Measurements from ENCODE around the gene EXO5.
"Not testable (repeated sequence)": the region's sequence is repeated elsewhere in the genome, so short reads cannot be mapped to it uniquely, and the experiment has no call there.

Gene EXO5, protein sequence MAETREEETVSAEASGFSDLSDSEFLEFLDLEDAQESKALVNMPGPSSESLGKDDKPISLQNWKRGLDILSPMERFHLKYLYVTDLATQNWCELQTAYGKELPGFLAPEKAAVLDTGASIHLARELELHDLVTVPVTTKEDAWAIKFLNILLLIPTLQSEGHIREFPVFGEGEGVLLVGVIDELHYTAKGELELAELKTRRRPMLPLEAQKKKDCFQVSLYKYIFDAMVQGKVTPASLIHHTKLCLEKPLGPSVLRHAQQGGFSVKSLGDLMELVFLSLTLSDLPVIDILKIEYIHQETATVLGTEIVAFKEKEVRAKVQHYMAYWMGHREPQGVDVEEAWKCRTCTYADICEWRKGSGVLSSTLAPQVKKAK

DNA sequence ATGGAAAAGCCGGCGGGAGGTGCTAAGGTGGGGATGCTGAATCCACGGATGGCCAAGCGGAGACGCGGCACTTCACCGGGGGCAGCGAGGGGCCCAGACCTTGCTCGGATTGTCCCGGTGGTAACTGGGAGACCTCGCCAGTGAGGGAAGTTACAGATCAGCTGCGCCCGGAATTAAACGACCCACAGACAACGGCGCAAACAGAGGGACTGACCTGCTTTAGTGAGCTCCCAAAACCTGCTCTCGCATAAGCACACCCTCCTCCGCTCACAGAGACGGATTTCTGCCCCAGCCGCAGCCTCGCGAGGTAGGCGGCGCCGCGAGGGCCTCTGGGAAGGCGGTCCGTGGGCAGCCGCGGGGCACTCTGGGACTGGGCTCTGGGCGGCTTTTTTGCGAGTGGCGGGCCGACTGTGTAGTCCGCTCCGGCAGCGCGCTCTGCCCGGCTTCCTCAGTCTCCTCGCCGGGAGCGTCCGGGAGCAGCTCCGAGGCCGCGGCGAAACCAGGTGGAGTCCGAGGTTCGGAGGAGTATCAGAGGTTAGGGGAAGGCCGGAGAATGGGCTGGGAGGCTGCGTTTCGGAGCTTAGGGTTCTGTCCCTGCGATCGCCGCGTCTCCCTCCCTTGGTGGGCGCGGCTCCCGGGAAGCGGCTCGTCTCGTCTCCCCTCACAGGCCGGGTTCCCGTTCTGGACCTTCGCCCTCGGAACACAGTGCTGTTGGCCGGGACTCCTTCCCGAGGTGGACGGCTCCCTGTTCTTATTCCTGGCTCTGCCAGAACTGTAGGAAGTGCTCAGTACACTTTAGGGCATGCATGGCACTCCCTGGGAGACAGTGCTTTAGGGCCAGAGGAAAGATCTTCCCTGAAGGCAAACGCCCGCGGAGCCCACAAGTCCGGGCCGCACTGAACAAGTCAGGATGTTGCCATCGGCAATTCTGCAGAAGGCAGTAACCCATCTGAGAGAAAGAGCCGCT, at the start of gene EXO5:
Gene EXO5, plus strand, starts transcription at position 393 of the 967 bp plus-strand sequence. CDS start 5,778 bp downstream, outside the sequence.
- DNase-seq: peak; percentile 72 to 81

DNA sequence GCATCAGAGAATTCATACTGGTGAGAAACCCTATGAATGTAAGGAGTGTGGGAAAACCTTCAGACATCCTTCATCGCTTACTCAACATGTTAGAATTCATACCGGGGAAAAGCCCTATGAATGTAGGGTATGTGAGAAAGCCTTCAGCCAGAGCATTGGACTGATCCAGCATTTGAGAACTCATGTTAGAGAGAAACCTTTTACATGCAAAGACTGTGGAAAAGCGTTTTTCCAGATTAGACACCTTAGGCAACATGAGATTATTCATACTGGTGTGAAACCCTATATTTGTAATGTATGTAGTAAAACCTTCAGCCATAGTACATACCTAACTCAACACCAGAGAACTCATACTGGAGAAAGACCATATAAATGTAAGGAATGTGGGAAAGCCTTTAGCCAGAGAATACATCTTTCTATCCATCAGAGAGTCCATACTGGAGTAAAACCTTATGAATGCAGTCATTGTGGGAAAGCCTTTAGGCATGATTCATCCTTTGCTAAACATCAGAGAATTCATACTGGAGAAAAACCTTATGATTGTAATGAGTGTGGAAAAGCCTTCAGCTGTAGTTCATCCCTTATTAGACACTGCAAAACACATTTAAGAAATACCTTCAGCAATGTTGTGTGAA, 45.5 kb upstream of the EXO5 start:
- DNase-seq: no peak

DNA sequence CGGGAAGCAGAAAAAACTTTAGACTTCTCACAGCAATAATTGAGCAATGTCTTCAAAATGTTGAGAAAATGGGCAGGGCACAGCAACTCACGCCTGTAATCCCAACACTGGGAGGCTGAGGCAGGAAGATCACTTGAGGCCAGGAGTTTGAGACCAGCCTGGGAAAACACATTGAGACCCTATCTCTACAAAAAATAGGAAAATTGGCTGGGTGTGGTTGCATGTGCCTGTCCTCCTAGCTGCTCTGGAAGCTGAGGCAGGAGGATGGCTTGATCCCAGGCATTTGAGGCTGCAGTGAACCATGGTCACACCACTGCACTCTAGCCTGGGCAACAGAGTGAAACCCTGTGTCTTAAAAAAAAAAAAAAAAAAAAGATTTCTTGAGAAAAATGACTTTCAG, 39.2 kb upstream of the EXO5 start:
- no peak for DNase-seq

DNA sequence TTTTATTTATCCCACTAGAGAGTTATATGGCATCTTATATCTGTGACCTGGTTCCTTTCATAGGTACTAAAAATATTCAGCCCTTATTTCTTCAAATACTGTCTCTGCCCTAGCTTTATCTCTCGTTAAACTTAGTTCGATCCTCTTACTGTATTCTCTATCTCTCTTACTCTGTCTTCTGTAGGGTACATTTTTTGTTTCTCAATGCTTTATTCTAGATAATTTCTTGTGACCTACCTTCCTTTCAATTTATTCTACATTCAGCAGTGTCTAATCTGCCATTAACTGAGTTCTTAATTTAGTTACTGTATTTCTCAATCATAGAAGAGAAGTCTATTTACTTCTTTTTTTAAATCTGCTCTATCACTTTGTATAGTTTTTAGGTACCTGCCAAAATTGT, 33.3 kb upstream of the EXO5 start:
- no peak for DNase-seq

DNA sequence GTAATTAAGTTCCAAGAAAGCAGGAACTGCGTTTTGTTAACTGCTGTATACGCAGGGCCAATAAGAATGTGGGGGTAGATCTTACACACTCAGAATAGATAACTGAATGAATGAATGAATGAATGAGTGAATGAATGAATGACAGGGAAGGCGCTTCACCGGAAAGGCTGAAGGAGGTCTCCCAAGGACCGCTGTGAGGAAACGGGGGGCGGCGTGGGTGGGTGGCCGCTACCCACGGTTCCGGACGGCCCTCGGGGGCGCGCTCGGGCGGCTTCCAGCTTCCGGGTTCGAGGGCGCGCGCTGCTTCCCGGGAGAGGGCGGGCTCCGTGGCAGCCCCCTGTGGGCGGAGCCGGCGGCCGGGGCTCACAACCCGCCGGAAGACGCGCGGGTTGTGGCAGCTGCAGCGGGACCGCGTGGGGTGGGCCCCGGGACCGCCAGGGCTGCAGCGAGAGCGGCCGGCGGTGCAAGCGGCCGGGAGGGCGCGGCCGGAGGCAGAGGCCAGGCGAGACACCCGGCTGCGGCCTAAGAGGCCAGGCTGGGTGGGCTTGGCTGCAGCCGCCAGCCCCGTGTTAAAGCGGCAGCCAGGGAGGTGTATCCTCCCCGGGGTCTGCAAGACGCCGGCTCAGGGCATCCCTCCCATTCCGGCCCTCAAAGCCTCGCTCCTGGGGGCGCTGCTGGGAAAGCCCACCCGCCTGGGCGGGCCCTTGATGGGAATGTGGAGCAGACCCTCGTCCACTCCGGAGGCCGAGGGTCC, 31.5 kb upstream of the EXO5 start, which contains the start of gene ZFP69:
Gene ZFP69, plus strand, starts transcription at position 367 of the 754 bp plus-strand sequence. CDS start 2,072 bp downstream, outside the sequence.
- no peak for DNase-seq

DNA sequence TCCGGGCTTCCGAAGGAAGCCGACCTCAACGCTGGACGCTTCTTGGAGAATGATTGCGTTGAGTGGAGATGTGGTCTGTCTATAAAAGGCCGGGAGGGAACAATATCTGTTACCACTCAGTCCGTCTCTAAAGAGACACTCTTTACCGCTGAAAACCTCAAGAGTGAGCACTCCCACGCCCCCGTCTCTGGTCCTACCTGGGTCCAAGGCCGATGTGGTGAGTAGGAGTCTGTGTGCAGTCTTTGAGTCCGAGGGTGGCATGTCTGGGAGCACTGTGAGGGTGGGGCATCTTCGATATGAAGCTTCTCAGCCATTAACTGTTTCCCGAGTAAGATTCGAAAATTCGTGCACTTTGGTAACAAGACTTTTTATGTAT, 30.9 kb upstream of the EXO5 start:
- DNase-seq: no peak

DNA sequence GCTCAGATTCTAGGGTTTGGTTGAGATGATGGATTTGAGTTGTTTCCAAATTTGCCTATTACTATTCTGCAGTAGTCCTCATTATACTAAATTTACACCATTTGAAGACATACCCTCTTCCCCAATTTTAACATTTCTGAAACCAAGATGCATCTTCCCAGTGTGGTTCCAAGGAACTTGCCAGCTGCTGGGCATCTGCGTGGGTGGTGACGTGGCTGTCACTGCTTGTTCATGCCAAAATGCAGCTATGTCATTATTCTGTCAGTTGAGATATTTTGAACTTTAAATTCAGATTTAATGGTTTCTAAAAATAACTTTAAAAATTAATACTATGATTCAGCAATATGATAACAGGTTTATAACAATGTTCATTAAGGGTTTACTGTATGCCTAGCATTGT, 30.3 kb upstream of the EXO5 start:
- DNase-seq: no peak

DNA sequence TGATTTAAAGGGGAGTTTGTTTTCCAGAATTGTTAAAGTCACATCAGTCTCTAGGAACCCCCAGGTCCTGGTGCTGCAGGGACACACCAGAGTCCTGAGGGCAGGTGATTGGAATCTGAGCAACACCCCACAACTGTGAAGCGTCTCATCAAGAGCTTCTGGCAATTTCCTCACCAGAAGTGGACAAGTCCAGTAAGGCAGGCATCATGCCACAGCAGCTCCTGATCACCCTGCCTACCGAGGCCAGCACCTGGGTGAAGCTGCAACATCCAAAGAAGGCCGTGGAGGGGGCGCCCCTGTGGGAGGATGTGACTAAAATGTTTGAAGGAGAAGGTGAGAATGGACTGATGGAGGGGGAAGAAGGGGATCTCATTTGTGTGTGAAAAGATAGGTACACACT, 29.4 kb upstream of the EXO5 start:
- no peak for DNase-seq

DNA sequence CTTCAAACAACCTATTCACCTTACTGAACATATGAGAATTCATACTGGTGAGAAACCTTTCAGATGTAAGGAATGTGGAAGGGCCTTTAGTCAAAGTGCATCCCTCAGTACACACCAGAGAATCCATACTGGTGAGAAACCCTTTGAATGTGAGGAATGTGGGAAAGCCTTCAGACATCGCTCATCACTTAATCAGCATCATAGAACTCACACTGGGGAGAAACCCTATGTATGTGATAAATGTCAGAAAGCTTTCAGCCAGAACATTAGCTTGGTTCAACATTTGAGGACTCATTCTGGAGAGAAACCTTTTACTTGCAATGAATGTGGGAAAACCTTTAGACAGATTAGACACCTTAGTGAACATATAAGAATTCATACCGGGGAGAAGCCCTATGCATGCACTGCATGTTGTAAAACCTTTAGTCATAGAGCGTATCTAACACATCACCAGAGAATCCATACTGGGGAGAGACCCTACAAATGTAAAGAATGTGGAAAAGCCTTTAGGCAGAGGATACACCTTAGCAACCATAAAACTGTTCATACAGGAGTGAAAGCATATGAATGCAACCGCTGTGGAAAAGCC, 13.2 kb upstream of the EXO5 start:
- DNase-seq: no peak

DNA sequence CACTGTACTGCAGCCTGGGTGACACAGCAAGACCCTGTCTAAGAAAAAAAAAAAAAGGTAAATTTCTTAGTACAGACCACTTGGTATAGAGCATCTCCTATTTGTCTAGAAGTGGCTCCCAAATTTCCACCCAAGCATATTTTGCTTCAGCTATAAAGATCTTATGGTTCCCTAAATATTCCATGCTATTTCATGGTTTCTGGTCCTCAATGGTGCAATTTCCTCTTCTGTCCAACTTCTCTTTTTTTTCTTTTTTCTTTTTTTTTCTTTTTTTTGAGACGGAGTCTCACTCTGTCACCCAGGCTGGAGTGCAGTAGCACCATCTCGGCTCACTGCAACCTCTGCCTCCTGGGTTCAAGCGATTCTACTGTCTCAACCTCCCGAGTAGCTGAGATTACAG, 5.9 kb upstream of the EXO5 start:
- not testable (repeated sequence) for DNase-seq

DNA sequence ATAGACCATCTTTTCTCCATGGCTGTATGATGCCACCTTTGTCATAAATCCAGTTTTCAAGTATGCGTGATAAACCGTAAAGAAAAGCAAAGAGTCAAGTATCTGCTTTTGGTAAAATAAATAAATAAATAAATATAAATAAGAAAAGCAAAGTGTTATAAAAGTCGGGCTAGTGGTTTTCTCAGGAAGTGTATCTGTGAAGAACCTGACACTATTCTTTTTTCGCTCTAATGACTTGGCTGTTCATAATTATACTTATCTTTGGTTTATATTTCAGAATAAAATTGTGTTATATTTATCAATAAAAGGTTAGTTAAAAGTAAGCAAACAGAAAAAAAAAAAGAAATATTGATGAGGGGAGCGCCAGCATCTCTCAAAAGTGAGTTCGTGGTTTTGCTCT, 594 bp upstream of the EXO5 start:
- DNase-seq: no peak

DNA sequence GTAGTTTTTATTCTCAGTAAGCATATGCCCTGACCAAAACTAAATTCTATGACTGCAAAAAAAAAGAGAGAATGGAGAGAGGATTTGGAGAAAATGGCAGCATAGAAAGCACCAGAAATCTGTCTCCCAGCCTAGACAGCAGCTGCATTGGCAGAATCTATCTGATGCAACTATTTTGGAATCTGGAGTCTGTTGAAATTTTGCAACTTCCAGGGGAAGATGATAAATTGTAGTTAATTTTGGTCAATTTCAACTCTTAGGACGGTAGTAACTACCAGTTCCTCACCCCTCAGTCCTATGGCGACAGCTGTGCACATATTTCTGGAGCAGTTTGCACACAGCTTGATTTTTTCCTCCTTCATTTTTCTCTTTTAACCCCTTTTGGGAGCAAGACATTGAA, 10.9 kb downstream of the EXO5 start:
- no peak for DNase-seq

DNA sequence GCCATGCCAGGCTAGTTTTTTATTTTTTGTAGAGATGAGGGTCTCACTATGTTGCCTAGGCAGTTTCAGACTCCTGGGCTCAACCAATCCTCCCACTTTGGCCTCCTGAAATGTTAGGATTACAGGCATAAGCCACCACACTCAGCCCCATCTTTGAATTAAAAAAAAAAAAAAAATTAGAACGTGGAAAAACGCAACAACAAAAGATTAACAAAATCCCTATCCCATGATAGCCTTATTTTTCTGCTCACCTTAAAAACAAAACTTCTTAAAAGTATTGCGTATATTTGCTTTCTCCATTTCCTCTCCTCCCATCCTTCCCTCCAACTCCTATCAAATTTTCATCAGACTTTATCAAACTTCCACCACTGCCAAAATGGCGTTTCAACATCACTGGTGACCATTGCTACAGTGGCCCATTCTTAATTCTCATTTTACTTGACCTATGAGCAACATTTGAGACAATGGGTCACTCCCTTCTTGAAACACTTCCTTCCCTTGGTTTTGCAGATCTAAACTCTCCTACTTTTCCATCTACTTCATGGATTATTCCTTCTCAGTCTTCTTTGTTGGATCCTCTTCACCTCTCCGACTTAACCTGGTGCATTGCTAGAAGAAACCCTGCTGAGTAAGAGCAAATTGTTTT, 22.3 kb downstream of the EXO5 start:
- no peak for DNase-seq

DNA sequence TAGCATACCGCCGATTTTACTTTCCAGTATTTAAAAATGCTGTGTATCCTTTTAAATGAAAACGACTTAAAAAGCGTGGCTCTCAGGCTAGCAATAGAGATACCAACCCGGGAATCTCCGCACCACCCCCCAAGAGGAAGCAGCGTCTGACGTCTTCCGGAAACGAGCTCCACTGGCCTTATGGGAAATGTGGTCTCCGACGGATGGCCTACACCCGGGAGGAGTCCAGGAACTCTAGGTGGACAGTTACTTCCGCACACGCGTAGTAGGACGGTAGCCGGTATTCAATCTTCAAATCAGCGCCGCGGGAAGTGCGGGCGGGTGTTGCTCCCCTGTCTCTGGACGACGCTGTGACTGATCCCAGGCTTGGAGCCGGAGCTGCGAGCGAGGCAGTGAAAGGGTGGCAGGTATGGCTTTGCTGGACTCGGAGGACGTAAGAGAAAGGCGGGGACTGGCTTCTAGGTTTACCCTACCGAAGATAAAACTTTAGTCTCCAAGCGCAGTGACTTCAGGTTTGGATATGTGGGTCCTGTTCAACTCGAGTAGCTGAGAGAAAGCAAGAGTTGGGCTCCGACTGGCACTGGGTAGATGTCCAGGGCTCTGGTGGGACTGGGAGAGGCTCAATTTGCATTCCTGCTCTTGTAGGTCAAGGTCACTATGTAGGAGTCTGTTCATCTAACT, 23.0 kb downstream of the EXO5 start, which contains the start of gene ZNF684:
Gene ZNF684, plus strand, starts transcription at position 257 of the 681 bp plus-strand sequence. CDS start 1,530 bp downstream, outside the sequence.
- DNase-seq: peak; percentile 93 to 98

DNA sequence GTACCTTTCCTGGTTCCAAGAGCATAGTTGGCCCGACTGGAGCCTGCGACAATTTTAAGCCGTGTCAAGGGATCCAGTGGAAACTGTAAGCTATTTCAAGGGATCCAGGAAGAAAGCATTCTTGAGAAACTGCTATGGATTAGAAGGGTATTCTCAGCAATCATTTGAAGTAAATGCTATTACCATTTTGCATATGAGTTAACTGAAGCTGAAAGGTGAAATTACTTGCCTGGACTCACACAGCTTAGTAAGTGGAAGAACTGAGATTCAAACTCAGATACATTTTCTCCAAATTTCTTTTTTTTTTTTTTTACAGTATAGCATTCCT, 23.5 kb downstream of the EXO5 start:
- DNase-seq: no peak

DNA sequence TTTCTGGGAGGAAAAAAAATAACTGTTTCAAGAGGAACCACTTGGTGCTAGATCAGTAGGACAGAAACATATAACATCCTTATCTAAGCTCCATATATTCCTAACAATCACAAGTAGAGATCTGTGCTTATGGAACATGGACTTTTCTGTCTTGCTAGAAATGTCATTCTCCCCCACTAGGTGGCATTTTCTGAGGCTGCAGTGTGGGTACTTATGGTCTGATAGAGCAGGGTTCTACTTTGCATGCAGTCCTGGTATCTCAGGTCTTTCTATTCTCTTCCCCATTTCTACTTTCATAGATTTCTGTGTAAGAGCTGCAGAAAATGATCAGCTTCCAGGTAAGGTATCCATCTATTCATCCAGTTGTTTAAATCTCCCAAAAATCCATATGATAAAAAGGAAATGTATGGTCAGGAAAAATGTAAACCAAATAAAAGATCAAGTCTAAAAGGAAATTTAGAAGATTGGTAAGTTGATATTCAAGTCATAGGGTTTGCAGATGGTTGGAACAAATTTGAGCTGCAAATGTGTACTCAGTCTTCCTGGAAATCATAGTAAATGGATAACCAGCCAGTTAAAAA, 24.4 kb downstream of the EXO5 start:
- DNase-seq: peak; percentile 18 to 43

DNA sequence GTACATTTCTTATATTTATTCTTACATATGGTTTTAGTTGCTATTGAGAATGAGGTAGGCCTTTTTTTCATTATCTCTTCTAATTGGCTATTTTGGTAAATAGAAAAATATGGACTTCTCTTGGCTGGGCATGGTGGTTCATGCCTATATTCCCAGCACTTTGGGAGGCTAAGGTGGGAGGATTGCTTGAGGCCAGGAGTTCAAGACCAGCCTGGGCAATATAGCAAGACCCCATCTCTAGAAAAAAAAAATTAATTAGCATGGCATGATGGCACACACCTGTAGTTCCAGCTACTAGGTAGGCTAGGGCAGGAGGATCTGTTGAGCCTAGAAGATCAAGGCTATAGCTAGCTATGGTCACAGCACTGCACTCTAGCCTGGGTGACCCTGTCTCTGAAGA, 26.0 kb downstream of the EXO5 start:
- DNase-seq: no peak

DNA sequence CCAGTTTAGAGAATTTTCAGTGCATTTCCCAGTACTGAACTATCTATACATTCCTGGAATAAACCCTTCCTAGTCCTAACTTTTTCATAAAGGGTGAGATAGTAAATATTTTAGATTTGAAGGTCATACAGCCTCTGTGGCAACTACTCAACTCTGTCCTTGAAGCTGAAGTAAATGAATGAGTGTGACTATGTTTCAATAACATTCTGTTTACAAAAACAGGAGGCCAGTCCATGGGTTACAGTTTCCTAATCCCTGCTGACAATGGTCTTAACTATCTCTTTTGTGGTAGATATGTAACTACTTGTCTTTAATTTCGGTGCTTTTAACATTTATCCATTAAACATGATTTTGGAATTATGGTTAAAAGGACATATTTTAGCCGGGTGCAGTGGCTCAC, 27.2 kb downstream of the EXO5 start:
- DNase-seq: no peak

DNA sequence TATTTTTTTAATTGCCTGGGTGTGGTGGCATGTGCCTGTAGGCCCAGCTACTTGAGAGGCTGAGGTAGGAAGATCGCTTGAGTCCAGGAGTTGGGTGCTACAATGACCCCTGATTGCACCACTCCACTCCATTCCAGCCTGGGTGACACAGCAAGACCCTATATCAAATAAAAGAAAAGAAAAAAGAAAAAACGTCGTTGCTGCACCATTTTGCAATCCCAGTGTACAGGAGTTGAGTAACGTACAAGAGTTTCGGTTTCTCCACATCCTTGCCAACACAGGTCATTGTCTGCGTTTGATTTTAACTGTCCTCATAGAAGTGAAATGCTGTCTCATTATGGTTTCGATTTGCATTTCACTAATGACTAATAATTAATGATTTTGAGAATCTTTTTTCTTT, 30.8 kb downstream of the EXO5 start:
- DNase-seq: no peak

DNA sequence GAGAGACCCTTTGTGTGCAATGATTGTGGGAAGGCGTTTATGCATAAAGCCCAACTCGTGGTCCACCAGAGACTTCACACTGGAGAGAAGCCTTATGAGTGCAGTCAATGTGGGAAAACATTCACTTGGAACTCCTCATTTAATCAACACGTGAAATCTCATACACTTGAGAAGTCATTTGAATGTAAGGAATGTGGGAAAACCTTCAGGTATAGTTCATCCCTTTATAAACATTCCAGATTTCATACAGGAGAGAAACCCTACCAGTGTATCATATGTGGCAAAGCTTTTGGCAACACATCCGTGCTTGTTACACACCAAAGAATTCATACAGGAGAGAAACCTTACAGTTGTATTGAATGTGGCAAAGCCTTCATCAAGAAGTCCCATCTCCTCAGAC, 38.4 kb downstream of the EXO5 start:
- no peak for DNase-seq

DNA sequence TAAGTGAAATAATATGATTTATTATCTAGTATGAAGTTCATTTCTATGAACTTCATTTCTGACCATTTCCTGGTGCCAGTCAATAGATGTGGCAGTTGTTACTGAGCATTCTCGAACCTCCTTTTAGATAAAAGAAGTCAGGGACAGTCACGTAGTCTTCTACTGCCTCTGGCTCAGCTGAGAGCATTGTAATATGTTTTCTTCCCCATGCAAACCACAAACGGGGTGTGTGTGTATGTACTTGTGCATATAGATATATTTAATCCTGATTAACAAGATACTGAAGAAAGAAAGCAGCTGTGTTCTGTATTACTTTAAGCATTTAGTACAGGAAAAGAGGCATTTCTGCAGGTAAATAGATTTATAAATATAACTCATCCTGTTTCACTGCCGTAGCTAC, 44.5 kb downstream of the EXO5 start:
- DNase-seq: no peak

Measured in SHP77 (cell line).